ENCODE results near the gene TMEM135.

The TMEM135 gene

GRCh38 chr11:87299041-87299481 lies 261.3 kb downstream of the TMEM135 start:
- DNase-seq (ENCODE audit: low read depth in 1 of 2, low spot score in 1 of 2), result no peak

- DNase-seq (ENCODE audit: low read depth in 1 of 2, low spot score in 1 of 2), result no peak
These were observed 263.1 kb downstream of the TMEM135 start for GRCh38 chr11:87300640-87301380.

- DNase-seq (ENCODE audit: low read depth in 1 of 2, low spot score in 1 of 2), result no peak
These were observed 264.2 kb downstream of the TMEM135 start for GRCh38 chr11:87301785-87302540.

- DNase-seq (ENCODE audit: low read depth in 1 of 2, low spot score in 1 of 2), result no peak
These were observed 266.7 kb downstream of the TMEM135 start for GRCh38 chr11:87304412-87304811.

- DNase-seq (ENCODE audit: low read depth in 1 of 2, low spot score in 1 of 2), result no peak
These were observed 268.6 kb downstream of the TMEM135 start for GRCh38 chr11:87306262-87306851.

GRCh38 chr11:87307101-87307500 lies 269.4 kb downstream of the TMEM135 start:
- no peak for DNase-seq (ENCODE audit: low read depth in 1 of 2, low spot score in 1 of 2)

GRCh38 chr11:87315229-87315628 lies 277.5 kb downstream of the TMEM135 start:
- DNase-seq (ENCODE audit: low read depth in 1 of 2, low spot score in 1 of 2), result no peak

- no peak for DNase-seq (ENCODE audit: low read depth in 1 of 2, low spot score in 1 of 2)
These were observed 278.8 kb downstream of the TMEM135 start for GRCh38 chr11:87316491-87316890.

GRCh38 chr11:87317441-87317840 lies 279.7 kb downstream of the TMEM135 start:
- no peak for DNase-seq (ENCODE audit: low read depth in 1 of 2, low spot score in 1 of 2)

GRCh38 chr11:87320123-87320522 lies 282.4 kb downstream of the TMEM135 start:
- no peak for DNase-seq (ENCODE audit: low read depth in 1 of 2, low spot score in 1 of 2)

GRCh38 chr11:87322568-87322967 lies 284.8 kb downstream of the TMEM135 start:
- no peak for DNase-seq (ENCODE audit: low read depth in 1 of 2, low spot score in 1 of 2)

- DNase-seq (ENCODE audit: low read depth in 1 of 2, low spot score in 1 of 2), result no peak
These were observed 286.2 kb downstream of the TMEM135 start for GRCh38 chr11:87323899-87324298.

- DNase-seq (ENCODE audit: low read depth in 1 of 2, low spot score in 1 of 2), result no peak
These were observed 287.2 kb downstream of the TMEM135 start for GRCh38 chr11:87324817-87325489.

- DNase-seq (ENCODE audit: low read depth in 1 of 2, low spot score in 1 of 2), result no peak
These were observed 287.7 kb downstream of the TMEM135 start for GRCh38 chr11:87325490-87325872.

GRCh38 chr11:87326594-87326993 lies 288.9 kb downstream of the TMEM135 start:
- DNase-seq (ENCODE audit: low read depth in 1 of 2, low spot score in 1 of 2), result no peak

- no peak for DNase-seq (ENCODE audit: low read depth in 1 of 2, low spot score in 1 of 2)
These were observed 291.4 kb downstream of the TMEM135 start for GRCh38 chr11:87329172-87329571.

GRCh38 chr11:87330187-87330601 lies 292.5 kb downstream of the TMEM135 start:
- DNase-seq (ENCODE audit: low read depth in 1 of 2, low spot score in 1 of 2), result no peak

- no peak for DNase-seq (ENCODE audit: low read depth in 1 of 2, low spot score in 1 of 2)
These were observed 293.5 kb downstream of the TMEM135 start for GRCh38 chr11:87331273-87331672.

- no peak for DNase-seq (ENCODE audit: low read depth in 1 of 2, low spot score in 1 of 2)
These were observed 300.4 kb downstream of the TMEM135 start for GRCh38 chr11:87338046-87338639.

- no peak for DNase-seq (ENCODE audit: low read depth in 1 of 2, low spot score in 1 of 2)
These were observed 301.7 kb downstream of the TMEM135 start for GRCh38 chr11:87339416-87339815.

GRCh38 chr11:87347441-87347840 lies 309.7 kb downstream of the TMEM135 start:
- DNase-seq (ENCODE audit: low read depth in 1 of 2, low spot score in 1 of 2), result no peak

Measured in activated T-helper 1 cell treated with anti-CD3 and anti-CD28 coated beads, Interleukin-2, amount 50 U/mL, for 16 hours (primary cell).